GM23338 (cell line): ENCODE results near the gene APOB. TPM values are rescaled to one million over a fixed set of nuclear protein-coding genes. Genes with fewer than 3 reads are reported as not detected.

ENCODE experiments used
- ATAC-seq: fragments of 200-7000 bp; cut with Tn5 transposase; 3 replicates; pipeline ENCODE4 v1.9.1; 2020
- DNase-seq: peaks from one replicate; pipeline ENCODE4 v3.0.0-alpha.2; 2015; ENCODE audit warnings: low spot score
- H2AFZ ChIP-seq: fragments of 200-600 bp; sonication (generic); 2 replicates; pipeline ENCODE4 v1.8.0; 2016; ENCODE audit warnings: antibody characterized with exemption, mild to moderate bottlenecking, moderate library complexity
- H3F3A ChIP-seq: fragments of 200-600 bp; sonication (generic); replicated peaks from 2 replicates; pipeline ENCODE4 v1.8.0; 2017; ENCODE audit warnings: antibody characterized with exemption, mixed run types, low read depth
- H3K27ac ChIP-seq: fragments of 200-600 bp; sonication (generic); 2 replicates; pipeline ENCODE4 v1.6.1; 2016; ENCODE audit warnings: low read depth
- H3K27me3 ChIP-seq: fragments of 200-600 bp; sonication (generic); 2 replicates; pipeline ENCODE4 v1.8.0; 2016; ENCODE audit warnings: mild to moderate bottlenecking, mixed run types, moderate library complexity; ENCODE audit not compliant: insufficient read depth
- H3K36me3 ChIP-seq: fragments of 200-600 bp; sonication (generic); 2 replicates; pipeline ENCODE4 v1.8.0; 2016; ENCODE audit warnings: mild to moderate bottlenecking; ENCODE audit not compliant: insufficient read depth
- H3K4me1 ChIP-seq: fragments of 200-600 bp; sonication (generic); 2 replicates; pipeline ENCODE4 v1.8.0; 2016; ENCODE audit warnings: mild to moderate bottlenecking, moderate library complexity; ENCODE audit not compliant: insufficient read depth
- H3K4me2 ChIP-seq: fragments of 200-600 bp; sonication (generic); 2 replicates; pipeline ENCODE4 v1.7.1; 2017; ENCODE audit warnings: mixed run types
- H3K4me3 ChIP-seq: fragments of 200-600 bp; sonication (generic); 2 replicates; pipeline ENCODE4 v1.6.1; 2016; ENCODE audit warnings: mixed run types
- H3K79me2 ChIP-seq: fragments of 200-600 bp; sonication (generic); replicated peaks from 2 replicates; pipeline ENCODE4 v1.8.0; 2017; ENCODE audit warnings: mild to moderate bottlenecking; ENCODE audit not compliant: insufficient read depth
- H3K9me2 ChIP-seq: fragments of 200-600 bp; sonication (generic); 2 replicates; pipeline ENCODE4 v1.8.0; 2017; ENCODE audit not compliant: insufficient read depth
- H4K20me1 ChIP-seq: fragments of 200-600 bp; sonication (generic); replicated peaks from 2 replicates; pipeline ENCODE4 v1.8.0; 2017; ENCODE audit warnings: mild to moderate bottlenecking; ENCODE audit not compliant: insufficient read depth
- H3K27ac Mint-ChIP-seq: 2 replicates; pipeline ENCODE4 v1.8.0; 2020; ENCODE audit warnings: inconsistent platforms, mild to moderate bottlenecking, moderate library complexity, mixed read lengths
- H3K27me3 Mint-ChIP-seq: 3 replicates; pipeline ENCODE4 v1.8.0; 2022; ENCODE audit warnings: low read depth, mild to moderate bottlenecking, moderate library complexity, mixed read lengths, inconsistent platforms; ENCODE audit not compliant: insufficient read depth, poor library complexity
- H3K36me3 Mint-ChIP-seq: 3 replicates; pipeline ENCODE4 v1.8.0; 2021; ENCODE audit warnings: low read depth, mild to moderate bottlenecking, inconsistent platforms, moderate library complexity, mixed read lengths
- H3K4me1 Mint-ChIP-seq: 3 replicates; pipeline ENCODE4 v1.8.0; 2020; ENCODE audit warnings: mild to moderate bottlenecking, inconsistent platforms, mixed read lengths
- H3K4me3 Mint-ChIP-seq: 3 replicates; pipeline ENCODE4 v1.8.0; 2021; ENCODE audit warnings: moderate library complexity, mild to moderate bottlenecking, inconsistent platforms, mixed read lengths
- H3K9me3 Mint-ChIP-seq: 3 replicates; pipeline ENCODE4 v1.8.0; 2020; ENCODE audit warnings: moderate library complexity, mild to moderate bottlenecking, inconsistent platforms, mixed read lengths
- CREB1 ChIP-seq: fragments of 250-450 bp; sonication (Bioruptor Pico); IDR thresholded peaks from 2 replicates; pipeline ENCODE4 v1.5.0; 2020; ENCODE audit warnings: low read depth, mild to moderate bottlenecking, moderate library complexity
- CTCF ChIP-seq, 2 experiments: fragments of 200-600 bp in 1 of 2; sonication (generic) in 1 of 2; conservative IDR thresholded peaks; 2 replicates each; pipeline versions ENCODE4 v1.5.1 to v1.6.1; 2016 to 2017; ENCODE audit warnings: antibody characterized with exemption in 2 of 2, low read depth in 2 of 2, mild to moderate bottlenecking in 2 of 2, moderate library complexity in 1 of 2
- EZH2 ChIP-seq: fragments of 200-600 bp; sonication (generic); IDR thresholded peaks from one replicate; pipeline ENCODE4 v1.8.0; 2017; ENCODE audit warnings: antibody characterized with exemption, mild to moderate bottlenecking, low read depth; ENCODE audit not compliant: unreplicated experiment
- EZH2phosphoT487 ChIP-seq: fragments of 200-600 bp; sonication (generic); IDR thresholded peaks from one replicate; pipeline ENCODE4 v1.8.1; 2018; ENCODE audit warnings: antibody characterized with exemption; ENCODE audit not compliant: unreplicated experiment
- JUNB ChIP-seq: IDR thresholded peaks from one replicate; pipeline ENCODE4 v1.6.1; 2016; ENCODE audit warnings: antibody characterized with exemption; ENCODE audit not compliant: unreplicated experiment
- NANOG ChIP-seq: IDR thresholded peaks from 2 replicates; pipeline ENCODE4 v1.6.1; 2016; ENCODE audit warnings: antibody characterized with exemption, borderline replicate concordance
- POLR2AphosphoS5 ChIP-seq: IDR thresholded peaks from 2 replicates; pipeline ENCODE4 v1.6.1; 2016; ENCODE audit warnings: antibody characterized with exemption, low read depth
- STAT1 ChIP-seq: IDR thresholded peaks from one replicate; pipeline ENCODE4 v1.6.1; 2016; ENCODE audit warnings: antibody characterized with exemption; ENCODE audit not compliant: unreplicated experiment
- ZNF114 ChIP-seq: fragments of 250-450 bp; sonication (Bioruptor Pico); IDR thresholded peaks from 2 replicates; pipeline ENCODE4 v1.5.0; 2020; ENCODE audit warnings: mild to moderate bottlenecking, moderate library complexity
- ZNF331 ChIP-seq: fragments of 250-450 bp; sonication (Bioruptor Pico); IDR thresholded peaks from 2 replicates; pipeline ENCODE4 v1.5.0; 2020; ENCODE audit warnings: low read depth, mild to moderate bottlenecking, moderate library complexity
- polyA plus RNA-seq: library from polyadenylated mRNA; unstranded; fragments of >200 nt; fragmentation: Nextera tagmentation; extraction: Ambion mirVana; gene quantifications from 2 replicates; pipeline ENCODE4 v1.2.1, GENCODE V29; 2016
- total RNA-seq: library from RNA; depleted of rRNA; stranded (reverse); fragments of >200 nt; shearing (Covaris generic); gene quantifications from 2 replicates; pipeline ENCODE4 v1.2.3, GENCODE V29; 2014
- TF ChIP-seq, protein P1 (sequence below): IDR thresholded peaks from 2 replicates; pipeline ENCODE4 v1.6.1; 2016; ENCODE audit warnings: antibody characterized with exemption
- TF ChIP-seq, protein P2 (sequence below): IDR thresholded peaks from one replicate; pipeline ENCODE4 v1.6.1; 2018; ENCODE audit warnings: antibody characterized with exemption; ENCODE audit not compliant: unreplicated experiment
- TF ChIP-seq, protein P3 (sequence below): fragments of 250-450 bp; sonication (Bioruptor Pico); IDR thresholded peaks from 2 replicates; pipeline ENCODE4 v1.5.0; 2020; ENCODE audit warnings: mild to moderate bottlenecking, moderate library complexity

APOB gene
- total and polyA plus RNA-seq, 2 experiments from 2014 or later = 0.08 to 0.56 TPM

- Histone ChIP-seq H3F3A (no peaks in the 10 kb centered on the region), H3K27ac (no peak overlapping the region), H2AFZ (no peak overlapping the region), H4K20me1 (no peaks in the 10 kb centered on the region), H3K4me2 (no peak overlapping the region), H3K27me3 (no peaks in the 10 kb centered on the region), H3K4me3 (no peak overlapping the region), H3K9me2 (peaks cover 9% of the 10 kb centered on the region), H3K36me3 (no peaks in the 10 kb centered on the region), H3K79me2 (no peaks in the 10 kb centered on the region), H3K4me1 (no peaks in the 10 kb centered on the region)
- Mint-ChIP-seq H3K27me3 (peaks cover 6% of the 10 kb centered on the region), H3K4me1 (no peaks in the 10 kb centered on the region), H3K27ac (no peak overlapping the region), H3K4me3 (no peak overlapping the region), H3K36me3 (no peaks in the 10 kb centered on the region), H3K9me3 (no peaks in the 10 kb centered on the region; the same call in 2 of the 3 replicates)
- no peak for DNase-seq
- no peak for ATAC-seq
- TF ChIP-seq EZH2phosphoT487 = no peak
- no peak for TF ChIP-seq CREB1
- no peak for TF ChIP-seq NANOG
- TF ChIP-seq, protein P1, sequence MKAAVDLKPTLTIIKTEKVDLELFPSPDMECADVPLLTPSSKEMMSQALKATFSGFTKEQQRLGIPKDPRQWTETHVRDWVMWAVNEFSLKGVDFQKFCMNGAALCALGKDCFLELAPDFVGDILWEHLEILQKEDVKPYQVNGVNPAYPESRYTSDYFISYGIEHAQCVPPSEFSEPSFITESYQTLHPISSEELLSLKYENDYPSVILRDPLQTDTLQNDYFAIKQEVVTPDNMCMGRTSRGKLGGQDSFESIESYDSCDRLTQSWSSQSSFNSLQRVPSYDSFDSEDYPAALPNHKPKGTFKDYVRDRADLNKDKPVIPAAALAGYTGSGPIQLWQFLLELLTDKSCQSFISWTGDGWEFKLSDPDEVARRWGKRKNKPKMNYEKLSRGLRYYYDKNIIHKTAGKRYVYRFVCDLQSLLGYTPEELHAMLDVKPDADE = no peak
- no peak for TF ChIP-seq POLR2AphosphoS5
- TF ChIP-seq EZH2 = no peak
- no peak for TF ChIP-seq JUNB
- no peak for TF ChIP-seq CTCF (conservative IDR thresholded peaks at IDR 0.05; ENCODE audit: low read depth in 2 of 2)
- TF ChIP-seq, protein P2, sequence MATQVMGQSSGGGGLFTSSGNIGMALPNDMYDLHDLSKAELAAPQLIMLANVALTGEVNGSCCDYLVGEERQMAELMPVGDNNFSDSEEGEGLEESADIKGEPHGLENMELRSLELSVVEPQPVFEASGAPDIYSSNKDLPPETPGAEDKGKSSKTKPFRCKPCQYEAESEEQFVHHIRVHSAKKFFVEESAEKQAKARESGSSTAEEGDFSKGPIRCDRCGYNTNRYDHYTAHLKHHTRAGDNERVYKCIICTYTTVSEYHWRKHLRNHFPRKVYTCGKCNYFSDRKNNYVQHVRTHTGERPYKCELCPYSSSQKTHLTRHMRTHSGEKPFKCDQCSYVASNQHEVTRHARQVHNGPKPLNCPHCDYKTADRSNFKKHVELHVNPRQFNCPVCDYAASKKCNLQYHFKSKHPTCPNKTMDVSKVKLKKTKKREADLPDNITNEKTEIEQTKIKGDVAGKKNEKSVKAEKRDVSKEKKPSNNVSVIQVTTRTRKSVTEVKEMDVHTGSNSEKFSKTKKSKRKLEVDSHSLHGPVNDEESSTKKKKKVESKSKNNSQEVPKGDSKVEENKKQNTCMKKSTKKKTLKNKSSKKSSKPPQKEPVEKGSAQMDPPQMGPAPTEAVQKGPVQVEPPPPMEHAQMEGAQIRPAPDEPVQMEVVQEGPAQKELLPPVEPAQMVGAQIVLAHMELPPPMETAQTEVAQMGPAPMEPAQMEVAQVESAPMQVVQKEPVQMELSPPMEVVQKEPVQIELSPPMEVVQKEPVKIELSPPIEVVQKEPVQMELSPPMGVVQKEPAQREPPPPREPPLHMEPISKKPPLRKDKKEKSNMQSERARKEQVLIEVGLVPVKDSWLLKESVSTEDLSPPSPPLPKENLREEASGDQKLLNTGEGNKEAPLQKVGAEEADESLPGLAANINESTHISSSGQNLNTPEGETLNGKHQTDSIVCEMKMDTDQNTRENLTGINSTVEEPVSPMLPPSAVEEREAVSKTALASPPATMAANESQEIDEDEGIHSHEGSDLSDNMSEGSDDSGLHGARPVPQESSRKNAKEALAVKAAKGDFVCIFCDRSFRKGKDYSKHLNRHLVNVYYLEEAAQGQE = no peak
- TF ChIP-seq STAT1 = no peak
- TF ChIP-seq ZNF331 (CRISPR knock-in tag) = no peak
- TF ChIP-seq, protein P3, sequence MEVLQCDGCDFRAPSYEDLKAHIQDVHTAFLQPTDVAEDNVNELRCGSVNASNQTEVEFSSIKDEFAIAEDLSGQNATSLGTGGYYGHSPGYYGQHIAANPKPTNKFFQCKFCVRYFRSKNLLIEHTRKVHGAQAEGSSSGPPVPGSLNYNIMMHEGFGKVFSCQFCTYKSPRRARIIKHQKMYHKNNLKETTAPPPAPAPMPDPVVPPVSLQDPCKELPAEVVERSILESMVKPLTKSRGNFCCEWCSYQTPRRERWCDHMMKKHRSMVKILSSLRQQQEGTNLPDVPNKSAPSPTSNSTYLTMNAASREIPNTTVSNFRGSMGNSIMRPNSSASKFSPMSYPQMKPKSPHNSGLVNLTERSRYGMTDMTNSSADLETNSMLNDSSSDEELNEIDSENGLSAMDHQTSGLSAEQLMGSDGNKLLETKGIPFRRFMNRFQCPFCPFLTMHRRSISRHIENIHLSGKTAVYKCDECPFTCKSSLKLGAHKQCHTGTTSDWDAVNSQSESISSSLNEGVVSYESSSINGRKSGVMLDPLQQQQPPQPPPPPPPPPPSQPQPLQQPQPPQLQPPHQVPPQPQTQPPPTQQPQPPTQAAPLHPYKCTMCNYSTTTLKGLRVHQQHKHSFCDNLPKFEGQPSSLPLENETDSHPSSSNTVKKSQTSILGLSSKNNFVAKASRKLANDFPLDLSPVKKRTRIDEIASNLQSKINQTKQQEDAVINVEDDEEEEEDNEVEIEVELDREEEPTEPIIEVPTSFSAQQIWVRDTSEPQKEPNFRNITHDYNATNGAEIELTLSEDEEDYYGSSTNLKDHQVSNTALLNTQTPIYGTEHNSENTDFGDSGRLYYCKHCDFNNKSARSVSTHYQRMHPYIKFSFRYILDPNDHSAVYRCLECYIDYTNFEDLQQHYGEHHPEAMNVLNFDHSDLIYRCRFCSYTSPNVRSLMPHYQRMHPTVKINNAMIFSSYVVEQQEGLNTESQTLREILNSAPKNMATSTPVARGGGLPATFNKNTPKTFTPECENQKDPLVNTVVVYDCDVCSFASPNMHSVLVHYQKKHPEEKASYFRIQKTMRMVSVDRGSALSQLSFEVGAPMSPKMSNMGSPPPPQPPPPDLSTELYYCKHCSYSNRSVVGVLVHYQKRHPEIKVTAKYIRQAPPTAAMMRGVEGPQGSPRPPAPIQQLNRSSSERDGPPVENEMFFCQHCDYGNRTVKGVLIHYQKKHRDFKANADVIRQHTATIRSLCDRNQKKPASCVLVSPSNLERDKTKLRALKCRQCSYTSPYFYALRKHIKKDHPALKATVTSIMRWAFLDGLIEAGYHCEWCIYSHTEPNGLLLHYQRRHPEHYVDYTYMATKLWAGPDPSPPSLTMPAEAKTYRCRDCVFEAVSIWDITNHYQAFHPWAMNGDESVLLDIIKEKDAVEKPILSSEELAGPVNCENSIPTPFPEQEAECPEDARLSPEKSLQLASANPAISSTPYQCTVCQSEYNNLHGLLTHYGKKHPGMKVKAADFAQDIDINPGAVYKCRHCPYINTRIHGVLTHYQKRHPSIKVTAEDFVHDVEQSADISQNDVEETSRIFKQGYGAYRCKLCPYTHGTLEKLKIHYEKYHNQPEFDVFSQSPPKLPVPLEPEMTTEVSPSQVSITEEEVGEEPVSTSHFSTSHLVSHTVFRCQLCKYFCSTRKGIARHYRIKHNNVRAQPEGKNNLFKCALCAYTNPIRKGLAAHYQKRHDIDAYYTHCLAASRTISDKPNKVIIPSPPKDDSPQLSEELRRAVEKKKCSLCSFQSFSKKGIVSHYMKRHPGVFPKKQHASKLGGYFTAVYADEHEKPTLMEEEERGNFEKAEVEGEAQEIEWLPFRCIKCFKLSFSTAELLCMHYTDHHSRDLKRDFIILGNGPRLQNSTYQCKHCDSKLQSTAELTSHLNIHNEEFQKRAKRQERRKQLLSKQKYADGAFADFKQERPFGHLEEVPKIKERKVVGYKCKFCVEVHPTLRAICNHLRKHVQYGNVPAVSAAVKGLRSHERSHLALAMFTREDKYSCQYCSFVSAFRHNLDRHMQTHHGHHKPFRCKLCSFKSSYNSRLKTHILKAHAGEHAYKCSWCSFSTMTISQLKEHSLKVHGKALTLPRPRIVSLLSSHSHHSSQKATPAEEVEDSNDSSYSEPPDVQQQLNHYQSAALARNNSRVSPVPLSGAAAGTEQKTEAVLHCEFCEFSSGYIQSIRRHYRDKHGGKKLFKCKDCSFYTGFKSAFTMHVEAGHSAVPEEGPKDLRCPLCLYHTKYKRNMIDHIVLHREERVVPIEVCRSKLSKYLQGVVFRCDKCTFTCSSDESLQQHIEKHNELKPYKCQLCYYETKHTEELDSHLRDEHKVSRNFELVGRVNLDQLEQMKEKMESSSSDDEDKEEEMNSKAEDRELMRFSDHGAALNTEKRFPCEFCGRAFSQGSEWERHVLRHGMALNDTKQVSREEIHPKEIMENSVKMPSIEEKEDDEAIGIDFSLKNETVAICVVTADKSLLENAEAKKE (CRISPR knock-in tag) = no peak
- TF ChIP-seq ZNF114 (CRISPR knock-in tag) = no peak
Observed at GRCh38 chr2:21001988-21002813, 41.7 kb downstream of the APOB start.
